Mesothelial cell of epicardium (in vitro differentiated cells): ENCODE measurements around the gene PTGER2. TPM values are rescaled to one million over a fixed set of nuclear protein-coding genes. Genes with fewer than 3 reads are reported as not detected.

Experiments used
- DNase-seq, 2 experiments: peaks; one replicate each; pipeline ENCODE4 v3.0.0; 2021; ENCODE audit warnings: low spot score in 2 of 2; ENCODE audit not compliant: unreplicated experiment in 2 of 2
- H3K27ac Mint-ChIP-seq: 2 replicates; pipeline ENCODE4 v1.8.0; 2021; ENCODE audit warnings: mixed read lengths
- H3K27me3 Mint-ChIP-seq: 2 replicates; pipeline ENCODE4 v1.8.0; 2021; ENCODE audit warnings: low read depth, mixed read lengths
- H3K36me3 Mint-ChIP-seq: 2 replicates; pipeline ENCODE4 v1.8.0; 2021; ENCODE audit warnings: mixed read lengths
- H3K4me1 Mint-ChIP-seq: 2 replicates; pipeline ENCODE4 v1.8.0; 2021; ENCODE audit warnings: mixed read lengths
- H3K4me3 Mint-ChIP-seq: 2 replicates; pipeline ENCODE4 v1.8.0; 2021; ENCODE audit warnings: mild to moderate bottlenecking, moderate library complexity, mixed read lengths
- H3K9me3 Mint-ChIP-seq: 2 replicates; pipeline ENCODE4 v1.8.0; 2021; ENCODE audit warnings: mixed read lengths
- total RNA-seq: library from RNA; stranded (reverse); gene quantifications from 3 replicates; pipeline ENCODE4 v1.2.1, GENCODE V29; 2021
- TF ChIP-seq, protein P1 (sequence below): fragments of 200-600 bp; sonication (generic); IDR thresholded peaks from one replicate; pipeline ENCODE4 v1.5.0; 2021; ENCODE audit warnings: antibody characterized with exemption; ENCODE audit not compliant: unreplicated experiment

Gene PTGER2
- total RNA-seq, 1 donor from 2014 or later: 6.6 TPM

DNA sequence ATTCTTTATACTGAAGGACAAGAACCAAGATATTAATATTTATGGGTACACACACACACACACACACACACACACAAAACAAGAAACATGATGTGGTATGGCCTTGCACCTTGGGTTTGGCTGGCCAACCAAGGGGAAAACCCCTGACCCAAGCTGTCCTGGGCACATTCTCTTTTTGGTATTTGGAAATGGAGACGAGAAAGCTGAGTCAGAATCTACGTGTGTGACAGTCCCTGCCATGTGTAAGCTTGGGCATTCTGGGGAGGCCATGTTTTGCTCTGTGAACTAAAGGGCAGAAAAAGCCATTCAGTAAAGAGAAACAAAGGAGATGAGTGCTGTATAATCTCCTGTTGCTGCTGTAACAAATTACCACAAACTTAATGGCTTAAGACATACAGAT is 35.6 kb downstream of the PTGER2 start:
- Mint-ChIP-seq H3K36me3 (peaks cover 4% of the 10 kb centered on the region), H3K27me3 (peaks cover 15% of the 10 kb centered on the region), H3K9me3 (peaks cover 8% of the 10 kb centered on the region), H3K27ac (no peak overlapping the region), H3K4me1 (peaks cover 53% of the 10 kb centered on the region), H3K4me3 (no peak overlapping the region)
- no peak for DNase-seq
- TF ChIP-seq, protein P1, sequence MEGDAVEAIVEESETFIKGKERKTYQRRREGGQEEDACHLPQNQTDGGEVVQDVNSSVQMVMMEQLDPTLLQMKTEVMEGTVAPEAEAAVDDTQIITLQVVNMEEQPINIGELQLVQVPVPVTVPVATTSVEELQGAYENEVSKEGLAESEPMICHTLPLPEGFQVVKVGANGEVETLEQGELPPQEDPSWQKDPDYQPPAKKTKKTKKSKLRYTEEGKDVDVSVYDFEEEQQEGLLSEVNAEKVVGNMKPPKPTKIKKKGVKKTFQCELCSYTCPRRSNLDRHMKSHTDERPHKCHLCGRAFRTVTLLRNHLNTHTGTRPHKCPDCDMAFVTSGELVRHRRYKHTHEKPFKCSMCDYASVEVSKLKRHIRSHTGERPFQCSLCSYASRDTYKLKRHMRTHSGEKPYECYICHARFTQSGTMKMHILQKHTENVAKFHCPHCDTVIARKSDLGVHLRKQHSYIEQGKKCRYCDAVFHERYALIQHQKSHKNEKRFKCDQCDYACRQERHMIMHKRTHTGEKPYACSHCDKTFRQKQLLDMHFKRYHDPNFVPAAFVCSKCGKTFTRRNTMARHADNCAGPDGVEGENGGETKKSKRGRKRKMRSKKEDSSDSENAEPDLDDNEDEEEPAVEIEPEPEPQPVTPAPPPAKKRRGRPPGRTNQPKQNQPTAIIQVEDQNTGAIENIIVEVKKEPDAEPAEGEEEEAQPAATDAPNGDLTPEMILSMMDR: no peak

DNA sequence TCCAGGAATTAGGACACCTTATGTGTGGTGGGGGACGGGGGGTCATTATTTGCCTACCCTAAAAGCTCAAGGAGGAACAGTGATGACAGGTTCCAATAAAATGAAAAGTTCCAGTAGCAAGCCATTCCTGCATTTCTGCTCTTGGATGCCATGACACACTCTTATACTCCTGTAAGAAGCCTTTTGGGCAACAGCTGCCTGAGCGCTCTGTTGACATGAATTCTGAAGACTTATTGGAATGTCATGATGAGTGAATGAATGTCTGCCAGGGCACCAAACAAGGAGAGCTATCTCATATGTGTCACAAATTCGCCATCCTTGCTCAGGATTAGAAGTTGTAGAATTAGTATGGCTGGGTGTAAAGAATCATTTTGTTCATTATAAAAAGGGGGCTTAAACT is 36.3 kb downstream of the PTGER2 start:
- no peak for DNase-seq
- no peaks in the 10 kb centered on the region for H3K36me3 Mint-ChIP-seq
- TF ChIP-seq, protein P1: no peak
- H3K4me1 Mint-ChIP-seq: peaks cover 60% of the 10 kb centered on the region
- peaks cover 19% of the 10 kb centered on the region for H3K27me3 Mint-ChIP-seq
- H3K9me3 Mint-ChIP-seq: peaks cover 2% of the 10 kb centered on the region
- peak overlapping the region; percentile 72 for H3K27ac Mint-ChIP-seq
- H3K4me3 Mint-ChIP-seq: no peak overlapping the region

DNA sequence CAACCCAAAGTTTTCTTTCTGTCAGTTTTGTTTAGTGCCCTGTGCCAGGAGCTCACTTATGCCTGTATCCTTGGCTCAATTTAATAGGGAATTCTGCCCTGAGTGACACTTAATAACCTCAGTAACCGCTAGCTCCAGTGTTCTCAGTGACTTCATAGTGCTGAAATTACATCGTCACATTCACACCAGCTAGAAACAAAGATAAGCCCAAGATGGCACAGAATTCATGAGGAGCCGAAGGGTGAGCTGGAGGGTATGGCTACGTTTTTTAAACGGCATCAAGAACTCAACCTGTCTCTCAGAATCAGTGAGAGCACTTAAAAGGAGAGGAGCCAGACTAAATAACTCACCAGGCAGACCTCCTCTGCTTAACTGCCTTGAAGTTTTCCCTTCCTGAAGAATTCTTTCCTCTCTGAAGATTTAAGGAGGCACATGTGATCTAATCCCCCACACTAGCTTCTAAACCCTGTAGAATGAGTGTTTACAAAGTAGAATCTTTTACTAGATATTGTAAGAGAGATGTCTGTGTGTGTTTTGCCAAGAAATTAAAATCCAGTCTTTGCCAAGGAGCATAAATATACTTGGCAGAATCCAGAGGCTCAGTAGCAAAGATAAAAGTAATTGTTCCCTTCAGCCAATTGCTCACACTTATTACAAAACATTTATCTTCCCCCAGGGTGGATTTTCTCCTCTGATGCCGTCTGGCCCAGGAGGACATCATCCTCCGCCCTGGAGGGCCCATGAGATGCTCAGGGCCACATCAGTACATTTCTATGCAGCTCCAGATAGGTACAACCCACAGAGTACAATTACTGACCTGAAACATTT is 37.3 kb downstream of the PTGER2 start:
- Mint-ChIP-seq H3K27ac (peak overlapping the region; percentile 90), H3K4me1 (peaks cover 68% of the 10 kb centered on the region), H3K4me3 (no peak overlapping the region), H3K27me3 (peaks cover 17% of the 10 kb centered on the region), H3K36me3 (no peaks in the 10 kb centered on the region), H3K9me3 (no peaks in the 10 kb centered on the region)
- DNase-seq: no peak
- TF ChIP-seq, protein P1: no peak

DNA sequence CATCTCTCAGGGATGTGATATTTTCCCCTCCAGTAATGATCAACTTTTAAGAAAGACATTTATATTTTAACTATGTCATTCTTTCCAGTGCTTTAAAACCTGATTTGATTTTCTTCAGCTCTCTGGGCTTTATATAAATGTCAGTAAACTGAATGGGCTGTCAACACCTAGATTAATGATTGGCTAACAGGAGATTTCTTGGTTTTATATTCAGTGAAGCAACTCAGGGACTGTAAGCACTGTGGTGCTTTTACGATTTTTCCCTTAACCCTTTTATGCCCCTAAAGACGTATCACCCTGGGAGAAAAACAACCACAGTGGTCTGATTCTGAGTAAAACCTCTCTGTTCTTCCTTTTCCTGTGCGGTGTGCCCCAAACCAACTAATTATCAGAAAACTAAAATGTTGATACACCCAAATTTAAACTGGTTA is 38.0 kb downstream of the PTGER2 start:
- Mint-ChIP-seq H3K9me3 (no peaks in the 10 kb centered on the region), H3K36me3 (no peaks in the 10 kb centered on the region), H3K27ac (peak overlapping the region; percentile 90), H3K4me1 (peaks cover 66% of the 10 kb centered on the region), H3K4me3 (no peak overlapping the region), H3K27me3 (peaks cover 16% of the 10 kb centered on the region)
- TF ChIP-seq, protein P1: no peak
- DNase-seq: no peak

DNA sequence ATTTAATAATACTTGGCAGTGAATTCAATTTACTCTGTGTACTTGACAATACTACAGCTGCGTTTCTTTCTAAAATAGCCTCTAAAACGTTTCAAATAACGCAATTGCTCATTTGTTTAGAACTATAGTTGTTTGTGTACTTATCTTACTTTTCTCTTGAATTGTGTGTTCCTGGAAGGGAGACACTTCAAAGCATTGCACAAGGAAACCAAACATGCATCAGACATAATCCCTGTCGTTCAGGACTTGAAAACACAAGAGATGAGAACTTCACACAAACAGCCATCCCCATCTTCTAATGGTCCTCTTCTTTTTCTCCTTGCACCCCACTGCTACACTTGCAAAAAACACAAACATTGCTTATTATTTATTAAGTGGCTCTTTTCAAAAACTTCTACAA is 38.5 kb downstream of the PTGER2 start:
- H3K27ac Mint-ChIP-seq: peak overlapping the region; percentile 90
- H3K4me3 Mint-ChIP-seq: no peak overlapping the region
- H3K27me3 Mint-ChIP-seq: peaks cover 14% of the 10 kb centered on the region
- no peak for DNase-seq
- H3K4me1 Mint-ChIP-seq: peaks cover 64% of the 10 kb centered on the region
- H3K36me3 Mint-ChIP-seq: no peaks in the 10 kb centered on the region
- H3K9me3 Mint-ChIP-seq: no peaks in the 10 kb centered on the region
- TF ChIP-seq, protein P1: no peak
